GM18519 (cell line): Measurements from ENCODE around the gene PCDHGA7.
"Not testable (repeated sequence)": the region's sequence is repeated elsewhere in the genome, so short reads cannot be mapped to it uniquely, and the experiment has no call there.

Experiments used
- ATAC-seq: cut with Tn5 transposase; IDR thresholded peaks from one replicate; pipeline ENCODE4 v1.9.1; 2021; ENCODE audit warnings: mild to moderate bottlenecking, moderate library complexity; ENCODE audit not compliant: unreplicated experiment, low FRiP score

PCDHGA7 gene

DNA sequence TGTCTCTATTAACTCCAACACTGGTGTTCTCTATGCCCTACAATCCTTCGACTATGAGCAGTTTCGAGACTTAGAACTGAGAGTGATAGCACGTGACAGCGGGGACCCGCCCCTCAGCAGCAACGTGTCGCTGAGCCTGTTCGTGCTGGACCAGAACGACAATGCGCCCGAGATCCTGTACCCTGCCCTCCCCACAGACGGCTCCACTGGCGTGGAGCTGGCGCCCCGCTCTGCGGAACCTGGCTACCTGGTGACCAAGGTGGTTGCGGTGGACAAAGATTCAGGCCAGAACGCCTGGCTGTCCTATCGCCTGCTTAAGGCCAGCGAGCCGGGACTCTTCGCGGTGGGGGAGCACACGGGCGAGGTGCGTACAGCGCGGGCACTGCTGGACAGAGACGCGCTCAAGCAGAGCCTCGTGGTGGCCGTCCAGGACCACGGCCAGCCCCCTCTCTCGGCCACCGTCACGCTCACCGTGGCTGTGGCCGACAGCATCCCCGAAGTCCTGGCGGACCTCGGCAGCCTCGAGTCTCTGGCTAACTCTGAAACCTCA lies 40.3 kb downstream of the PCDHGA7 start:
- ATAC-seq = no peak

GRCh38 chr5:141427783-141428426 lies 45.4 kb downstream of the PCDHGA7 start:
- no peak for ATAC-seq

GRCh38 chr5:141430332-141431113 lies 48.0 kb downstream of the PCDHGA7 start, which contains the start of gene PCDHGA12:
TSS of gene PCDHGA12 (plus strand) at chr5:141430507. CDS start at chr5:141430760, 253 bp downstream.
- ATAC-seq = no peak

- ATAC-seq = no peak
Measured at GRCh38 chr5:141431286-141431685, 48.7 kb downstream of the PCDHGA7 start.

DNA sequence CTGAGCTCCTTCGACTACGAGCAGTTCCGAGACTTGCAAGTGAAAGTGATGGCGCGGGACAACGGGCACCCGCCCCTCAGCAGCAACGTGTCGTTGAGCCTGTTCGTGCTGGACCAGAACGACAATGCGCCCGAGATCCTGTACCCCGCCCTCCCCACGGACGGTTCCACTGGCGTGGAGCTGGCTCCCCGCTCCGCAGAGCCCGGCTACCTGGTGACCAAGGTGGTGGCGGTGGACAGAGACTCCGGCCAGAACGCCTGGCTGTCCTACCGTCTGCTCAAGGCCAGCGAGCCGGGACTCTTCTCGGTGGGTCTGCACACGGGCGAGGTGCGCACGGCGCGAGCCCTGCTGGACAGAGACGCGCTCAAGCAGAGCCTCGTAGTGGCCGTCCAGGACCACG lies 49.8 kb downstream of the PCDHGA7 start:
- not testable (repeated sequence) for ATAC-seq

- ATAC-seq = not testable (repeated sequence)
Measured at GRCh38 chr5:141432726-141433125, 50.2 kb downstream of the PCDHGA7 start.

GRCh38 chr5:141434006-141434405 lies 51.5 kb downstream of the PCDHGA7 start:
- no peak for ATAC-seq
